NCI-H1417 (cell line): ENCODE data around the gene DAP.
A peak's percentile ranks its signal among the peaks of the same experiment; 100 is the strongest.
"Not testable (repeated sequence)": the region's sequence is repeated elsewhere in the genome, so short reads cannot be mapped to it uniquely, and the experiment has no call there.

Experiments used
- DNase-seq, 3 experiments: peaks; one replicate each; lab custom pipeline; 2025; lab: John Stamatoyannopoulos, UW

The DAP gene

DNA sequence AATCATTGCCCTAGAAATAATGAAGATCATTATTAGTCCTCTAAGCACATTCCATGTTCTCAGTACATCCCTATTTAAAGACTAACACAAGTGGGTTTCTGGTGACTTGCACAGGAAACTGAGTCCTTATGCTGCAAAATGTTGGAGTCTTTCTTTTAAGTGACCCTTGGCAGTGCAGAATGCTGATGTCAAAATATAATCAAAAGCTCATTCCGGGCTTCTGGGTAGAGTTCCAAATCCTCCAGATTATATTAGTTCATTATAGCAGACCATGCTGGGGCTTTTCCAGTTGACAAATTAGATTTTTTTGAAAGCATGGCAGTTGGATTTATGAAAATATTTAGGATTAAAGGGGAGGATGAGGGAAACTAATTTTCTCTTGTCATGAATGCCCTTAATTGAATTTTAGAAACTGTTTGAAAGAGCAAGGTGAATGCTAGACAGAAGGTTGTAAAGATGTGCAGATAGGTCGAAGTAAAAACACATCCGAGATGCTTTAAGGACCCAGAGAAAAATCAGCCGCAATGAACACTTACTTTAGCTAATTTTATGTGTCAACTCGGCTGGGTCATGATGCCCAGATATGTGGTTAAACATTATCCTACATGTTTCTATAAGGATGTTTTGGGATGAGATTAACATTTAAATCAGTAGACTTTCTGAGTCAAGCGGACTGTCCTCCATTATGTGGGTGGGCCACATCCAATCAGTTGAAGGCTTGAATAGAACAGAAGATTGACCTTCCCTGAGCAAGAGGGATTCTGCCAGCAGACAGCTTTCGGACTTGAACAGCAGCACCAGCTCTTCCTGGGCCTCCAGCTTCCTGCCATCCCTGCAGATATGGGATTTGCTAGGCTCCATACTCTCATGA is 88.7 kb downstream of the DAP start:
- DNase-seq: no peak

GRCh38 chr5:10671041-10672008 is 89.7 kb downstream of the DAP start:
- DNase-seq: no peak

GRCh38 chr5:10669983-10670382 is 91.1 kb downstream of the DAP start:
- DNase-seq: no peak

DNA sequence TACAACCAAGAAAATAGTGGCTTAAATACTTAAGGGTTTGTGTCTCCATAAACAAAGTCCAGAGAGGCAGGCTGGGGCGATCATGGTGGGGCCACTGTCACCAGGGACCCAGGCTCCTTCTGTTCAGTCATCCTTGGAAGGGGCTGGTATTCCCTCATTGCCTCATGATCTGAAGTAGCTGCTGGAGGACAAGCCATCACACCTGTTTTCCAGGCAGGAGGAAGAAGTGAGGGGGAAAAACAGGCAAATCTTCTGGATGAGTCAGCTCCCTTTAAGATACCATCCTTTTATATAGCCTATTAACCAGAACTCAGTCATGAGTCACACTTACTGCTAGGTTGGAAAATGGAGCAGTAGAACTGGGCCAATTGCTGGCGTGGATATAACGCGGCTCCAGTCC is 92.3 kb downstream of the DAP start:
- DNase-seq: no peak

DNA sequence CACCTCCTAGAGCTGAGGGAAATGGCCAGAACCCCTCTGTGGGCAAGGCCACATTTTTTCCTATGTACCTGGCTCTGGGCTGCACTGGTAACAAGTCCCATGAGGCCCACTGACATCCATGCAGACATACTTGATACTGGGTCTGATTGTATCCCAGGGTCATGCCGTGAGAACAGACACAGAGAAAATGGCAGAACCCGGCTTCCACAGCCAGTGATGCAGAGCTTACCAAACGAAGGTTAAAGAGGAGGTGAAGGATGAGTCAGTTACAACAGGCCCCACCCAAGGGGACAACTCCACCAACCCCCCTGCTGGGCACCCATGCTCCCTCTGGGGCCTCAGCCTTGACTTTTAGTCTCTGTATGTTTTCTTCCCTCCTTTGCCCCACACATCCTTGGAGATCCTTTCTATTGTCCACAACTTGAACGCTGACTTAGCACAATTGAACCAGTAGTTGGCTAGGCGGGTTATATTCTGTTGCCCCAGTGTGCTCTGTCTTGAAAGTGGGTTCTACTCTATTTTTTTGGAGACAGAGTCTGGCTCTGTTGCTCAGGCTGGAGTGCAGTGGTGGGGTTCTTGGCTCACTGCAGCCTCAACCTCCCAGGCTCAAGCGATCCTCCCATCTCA is 93.5 kb downstream of the DAP start:
- no peak for DNase-seq

DNA sequence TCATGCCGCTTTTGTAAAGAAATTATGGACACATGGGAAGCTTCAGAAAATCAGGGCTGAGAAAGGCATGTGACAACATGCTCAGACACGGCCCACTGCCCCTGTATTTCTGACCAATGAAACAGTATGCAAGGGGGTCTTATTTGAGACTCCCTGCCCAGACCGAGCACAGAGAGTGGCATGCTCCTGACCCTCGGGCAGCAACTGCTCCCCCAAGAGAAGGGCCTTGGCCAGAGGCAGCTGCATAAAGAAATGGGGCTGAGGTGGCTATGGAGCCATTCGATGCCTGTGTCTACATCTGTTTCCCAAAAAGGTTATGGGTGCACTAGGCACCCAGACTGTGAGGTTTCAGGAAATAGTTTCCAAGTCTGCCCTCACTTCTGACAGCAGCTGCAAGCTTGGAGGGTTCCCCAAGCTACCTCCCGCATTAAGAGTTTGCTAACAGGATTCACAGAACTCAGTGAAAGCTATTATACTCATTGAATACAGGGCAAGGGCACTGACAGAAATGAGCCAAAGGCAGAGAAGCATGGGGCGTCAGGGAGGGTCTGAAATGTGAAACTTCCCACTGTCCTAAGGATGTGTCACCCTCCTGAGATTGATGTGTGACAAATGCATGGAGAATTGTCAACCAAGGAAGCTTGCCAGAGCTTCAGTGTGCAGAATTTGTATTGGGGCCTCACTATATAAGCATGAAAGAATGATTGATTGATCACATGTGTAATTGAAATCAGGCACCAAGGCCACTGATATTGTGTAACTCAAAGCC is 94.3 kb downstream of the DAP start:
- DNase-seq: no peak

DNA sequence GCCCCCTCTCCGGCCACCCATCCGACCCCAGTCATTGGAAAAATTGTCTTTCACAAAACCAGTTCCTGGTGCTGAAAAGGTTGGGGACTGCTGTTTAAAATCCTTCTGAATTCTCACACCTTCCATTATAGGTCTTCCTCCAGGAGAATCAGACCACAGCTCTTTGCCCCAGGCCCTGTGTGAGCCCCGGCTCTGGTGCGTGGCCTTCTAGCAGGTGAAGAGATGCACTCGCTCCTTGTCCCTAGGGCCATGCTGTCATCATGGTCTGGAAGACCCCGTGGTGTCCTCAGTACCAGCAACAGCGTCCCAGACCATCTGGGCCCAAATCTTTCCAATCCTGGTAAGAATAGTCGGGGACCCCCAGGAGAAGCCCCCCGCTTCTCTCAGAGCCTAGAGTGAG is 95.2 kb downstream of the DAP start:
- no peak for DNase-seq

DNA sequence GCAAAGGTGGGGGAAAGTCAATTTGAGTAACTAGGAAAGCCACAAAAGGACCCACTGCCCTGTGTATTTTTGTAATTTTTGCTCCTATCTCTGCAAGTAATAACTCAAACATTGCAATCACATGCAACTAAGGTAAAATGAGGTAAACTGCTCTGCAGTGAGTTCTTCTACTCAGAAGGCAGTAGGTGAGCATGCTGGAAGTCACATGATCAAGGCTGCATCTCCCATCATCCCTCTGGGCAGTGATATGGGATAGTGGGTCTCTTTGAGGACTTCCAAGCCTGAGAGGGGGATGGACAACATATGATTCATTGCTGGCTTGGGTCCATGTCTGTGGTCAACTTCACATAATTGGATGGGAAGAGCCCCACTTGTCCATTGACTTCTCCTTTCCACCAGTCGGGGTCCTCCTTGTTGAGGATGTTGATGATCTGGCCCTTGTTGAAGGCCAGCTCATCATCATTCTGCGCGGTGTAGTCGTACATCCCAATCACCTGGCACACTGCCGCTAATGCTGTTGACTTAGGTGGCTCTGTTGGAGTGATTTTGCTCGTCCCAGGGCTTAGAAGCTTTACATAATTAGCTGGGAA is 96.8 kb downstream of the DAP start:
- DNase-seq: not testable (repeated sequence)

DNA sequence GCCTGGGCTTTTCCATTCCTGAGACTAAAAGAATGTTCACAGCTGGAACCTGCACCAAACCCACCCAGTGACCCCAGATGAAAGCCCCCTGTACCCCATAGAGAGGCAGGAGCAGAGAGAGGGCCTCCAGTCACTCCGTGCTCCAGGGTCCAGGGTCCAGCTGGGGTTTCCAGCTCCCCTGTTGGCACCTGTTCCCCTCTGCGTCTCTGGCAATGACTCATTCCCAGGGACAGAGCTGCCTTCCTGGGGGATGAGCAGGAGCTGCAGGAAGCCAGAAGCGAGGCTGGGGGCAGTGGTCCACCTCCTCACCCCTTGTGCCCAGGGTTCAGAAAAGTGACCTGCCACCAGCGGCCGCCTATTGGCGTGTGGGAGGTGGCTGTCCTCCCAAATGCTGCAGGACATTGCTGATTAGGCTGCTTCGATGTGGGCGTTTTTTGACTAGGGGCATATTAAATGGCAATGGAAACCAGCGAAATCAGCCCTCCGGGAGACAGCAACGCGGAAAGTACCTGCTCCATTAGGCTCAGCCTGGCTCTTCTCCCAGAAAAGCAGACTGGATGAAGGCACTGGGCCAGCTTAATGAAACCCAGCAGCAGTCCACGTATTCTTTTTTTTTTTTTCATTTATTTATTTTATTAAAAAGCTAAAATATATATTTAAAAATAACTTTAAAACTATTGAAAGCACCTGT is 97.4 kb downstream of the DAP start:
- DNase-seq: no peak

GRCh38 chr5:10662661-10663488 is 98.2 kb downstream of the DAP start:
- DNase-seq: no peak

- DNase-seq: no peak
Observed at GRCh38 chr5:10662083-10662482, 99.0 kb downstream of the DAP start.

GRCh38 chr5:10661401-10661800 is 99.6 kb downstream of the DAP start:
- no peak for DNase-seq

DNA sequence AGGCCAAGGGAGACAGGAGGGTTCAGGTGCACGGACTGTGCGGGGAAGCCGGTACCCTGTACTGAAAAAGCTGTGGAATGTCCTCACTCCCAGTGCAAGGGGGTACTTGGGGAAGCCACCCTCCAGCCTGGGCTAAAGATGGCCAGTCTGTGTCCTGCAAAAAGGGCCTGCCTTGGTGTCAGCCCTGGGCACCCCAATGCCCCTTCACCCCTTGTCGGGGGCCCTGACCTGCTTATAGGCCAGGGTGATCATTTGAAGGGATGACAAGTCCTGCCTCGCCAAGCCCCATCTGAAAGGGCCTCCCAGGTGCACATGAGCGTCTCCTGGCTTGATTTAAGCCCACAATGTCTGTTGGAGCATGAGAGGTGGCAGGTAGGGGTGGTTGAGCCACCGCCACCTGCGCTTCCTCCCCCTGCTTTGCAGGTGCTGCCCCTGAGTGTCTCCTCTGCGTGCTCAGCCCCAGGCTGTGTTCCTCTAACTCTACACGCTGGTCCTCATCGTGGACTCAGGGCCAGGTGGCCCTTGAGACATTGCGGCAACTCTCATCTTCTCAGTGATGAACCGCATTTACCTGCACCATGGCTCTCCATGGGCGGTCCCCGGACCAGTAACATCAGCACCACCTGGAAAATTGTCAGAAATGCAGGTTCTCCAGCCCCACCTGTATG is 100.2 kb downstream of the DAP start:
- DNase-seq: no peak

- DNase-seq: no peak
Observed at GRCh38 chr5:10660135-10660534, 100.9 kb downstream of the DAP start.

DNA sequence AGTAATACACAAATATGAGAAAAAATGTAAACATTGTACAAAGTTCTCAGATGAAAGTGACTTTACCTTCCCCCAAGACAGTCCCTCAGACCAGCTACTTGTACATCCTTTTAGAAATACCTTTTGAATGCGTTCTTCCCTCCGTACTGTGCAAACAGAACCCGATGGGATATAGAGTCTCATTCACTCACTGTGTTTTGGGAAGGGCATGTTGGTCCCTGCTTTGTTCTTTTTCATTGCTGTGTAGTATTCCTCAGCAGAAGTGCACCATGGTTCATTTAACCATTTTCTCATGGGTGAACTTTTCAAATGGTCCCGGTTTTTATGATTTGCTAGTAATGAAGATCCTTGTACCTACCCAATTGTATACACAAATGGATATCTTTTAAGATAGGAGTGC is 102.8 kb downstream of the DAP start:
- DNase-seq: no peak

DNA sequence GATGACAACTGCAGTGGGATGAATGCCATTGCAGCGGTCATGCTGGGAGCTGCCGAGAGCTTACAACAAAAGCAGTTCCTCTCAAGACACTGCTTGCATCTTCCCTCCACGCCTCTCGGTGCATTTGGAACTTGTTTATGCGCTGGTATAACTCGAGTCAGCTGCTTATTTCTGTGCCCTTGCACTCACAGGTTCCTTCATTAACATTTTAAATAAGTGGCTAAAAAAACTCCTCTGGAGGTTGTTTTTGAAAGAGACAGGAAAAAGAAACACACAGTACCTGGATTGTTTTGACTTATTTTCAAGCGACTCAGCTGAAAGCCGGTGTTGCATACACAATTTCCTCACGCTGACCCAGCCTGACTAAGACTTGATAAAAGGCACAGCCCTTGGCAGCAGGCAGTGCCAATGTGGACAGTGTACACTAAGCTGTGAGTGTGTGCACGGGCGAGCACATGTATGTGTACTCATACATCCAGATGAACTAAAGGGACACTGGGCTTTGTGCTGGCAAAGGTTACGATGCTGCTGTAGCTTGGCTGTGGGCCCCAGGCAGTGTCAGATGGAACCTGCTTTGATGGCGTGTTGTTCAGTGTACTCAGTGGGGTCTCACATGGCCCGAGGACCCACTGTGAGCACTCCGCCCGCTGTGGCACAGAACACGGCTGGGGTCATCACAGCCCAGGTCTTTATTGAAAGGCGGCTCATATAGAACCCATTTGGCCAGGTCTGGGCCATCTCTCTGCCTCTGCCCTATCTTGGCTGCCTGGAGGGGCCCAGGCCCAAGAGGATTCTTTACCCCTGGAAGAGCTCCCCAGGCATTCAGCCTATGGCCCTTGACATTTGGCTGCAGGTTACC is 104.8 kb downstream of the DAP start:
- DNase-seq: no peak

GRCh38 chr5:10655161-10655971 is 105.7 kb downstream of the DAP start:
- peak in 2 of 3 experiments; percentile 16 to 67 for DNase-seq
